Transverse colon (tissue), 4 donors: ENCODE results near the gene TM4SF4. TPM values are rescaled to one million over a fixed set of nuclear protein-coding genes. Genes with fewer than 3 reads are reported as not detected.

ENCODE experiments used
- DNase-seq: peaks from one replicate; pipeline ENCODE4 v3.0.0-alpha.2; 2019
- H3K27ac ChIP-seq, 4 donors: fragments of 200-600 bp; sonication (generic); 2 replicates each; pipeline ENCODE4 v1.5.1; 2016 to 2018; ENCODE audit warnings: inconsistent platforms in 4 of 4
- H3K27me3 ChIP-seq: fragments of 200-600 bp; sonication (generic); 2 replicates; pipeline ENCODE4 v1.5.1; 2017; ENCODE audit warnings: inconsistent platforms
- H3K36me3 ChIP-seq, 4 donors: fragments of 200-600 bp; sonication (generic); 2 replicates each; pipeline ENCODE4 v1.5.1; 2017 to 2019; ENCODE audit warnings: inconsistent platforms in 4 of 4
- H3K4me1 ChIP-seq, 4 donors: fragments of 200-600 bp; sonication (generic); 2 replicates each; pipeline ENCODE4 v1.5.1; 2017 to 2020; ENCODE audit warnings: inconsistent platforms in 4 of 4
- H3K4me3 ChIP-seq, 4 donors: fragments of 200-600 bp; sonication (generic); 1 replicate in 1 of 4; 2 replicates in 3 of 4; pipeline versions ENCODE4 v1.5.1 to v1.6.1; 2017 to 2019; ENCODE audit warnings: inconsistent platforms in 4 of 4
- H3K9me3 ChIP-seq, 2 donors: fragments of 200-600 bp; sonication (generic); 2 replicates each; pipeline ENCODE4 v1.5.1; 2017 to 2019; ENCODE audit warnings: inconsistent platforms in 2 of 2
- CTCF ChIP-seq, 5 experiments: fragments of 200-600 bp in 3 of 5; fragments of 450-650 bp in 2 of 5; sonication (generic) in 3 of 5; IDR thresholded peaks; 1 replicate in 2 of 5; 2 replicates in 3 of 5; pipeline ENCODE4 v1.5.1; 2016 to 2017; ENCODE audit warnings: antibody characterized with exemption in 5 of 5, inconsistent platforms in 3 of 5, mild to moderate bottlenecking in 2 of 5, moderate library complexity in 1 of 5
- EP300 ChIP-seq: sonication (generic); formaldehyde crosslinking; IDR thresholded peaks from one replicate; pipeline ENCODE4 v1.6.1; 2017; ENCODE audit warnings: antibody characterized with exemption, low read depth
- POLR2A ChIP-seq: fragments of 450-650 bp; IDR thresholded peaks from one replicate; pipeline ENCODE4 v1.6.1; 2016; ENCODE audit warnings: antibody characterized with exemption, mild to moderate bottlenecking, moderate library complexity
- POLR2AphosphoS5 ChIP-seq, 3 donors: sonication (generic); formaldehyde crosslinking; IDR thresholded peaks; one replicate each; pipeline ENCODE4 v1.6.1; 2016; ENCODE audit warnings: antibody characterized with exemption in 3 of 3
- WGBS, 2 donors: methylation state at CpG; one replicate each; pipeline ENCODE4 v1.1.5; 2018; ENCODE audit warnings: low coverage in 1 of 2; 5-methylcytosine and 5-hydroxymethylcytosine counted together
- in situ Hi-C, 4 donors: fragments of 200-750 bp; cut with MboI; loops; one replicate each; pipeline versions ENCODE4 v1.15.0 to v1.15.1; 2017; ENCODE audit warnings: low sequenced_read_pairs in 3 of 4, low pct_ligation_motif_present in 1 of 4, low pct_unique_long_range_greater_than_20kb in 1 of 4
- intact Hi-C: fragments of 100-400 bp; cut with DNase I; formaldehyde crosslinking; loops from one replicate; pipeline ENCODE4 v1.15.1; 2023; ENCODE audit warnings: low total_unique reads
- total RNA-seq, 4 donors: library from RNA; depleted of rRNA; stranded (reverse); fragments of >200 nt; gene quantifications; one replicate each; pipeline ENCODE4 v1.1.0, GENCODE V29; 2016

TM4SF4 gene
- total RNA-seq, 4 donors from 2014 or later = 0.95 to 3.1 TPM; not detected in 2

- H3K4me3 ChIP-seq = no peak overlapping the region
- no peaks in the 10 kb centered on the region for H3K36me3 ChIP-seq
- intact Hi-C loops = no loop called here
- H3K27me3 ChIP-seq = no peaks in the 10 kb centered on the region
- 64 to 68% methylated on average over 1 of the region's 1 CpG for WGBS, 2 donors
- DNase-seq = no peak
- no peak for TF ChIP-seq POLR2AphosphoS5 (IDR thresholded peaks at IDR 0.05)
- no peak for TF ChIP-seq EP300
- no peak for TF ChIP-seq POLR2A
- no peak for TF ChIP-seq CTCF (IDR thresholded peaks at IDR 0.05)
- H3K27ac ChIP-seq = no peak overlapping the region
- no peaks in the 10 kb centered on the region for H3K4me1 ChIP-seq
- in situ Hi-C loops = no loop called here
- no peaks in the 10 kb centered on the region for H3K9me3 ChIP-seq
Measured at GRCh38 chr3:149430216-149430615, 44.3 kb upstream of the TM4SF4 start.

- no peak for TF ChIP-seq CTCF (IDR thresholded peaks at IDR 0.05)
- TF ChIP-seq EP300 = no peak
- TF ChIP-seq POLR2AphosphoS5 (IDR thresholded peaks at IDR 0.05) = no peak
- no peak for TF ChIP-seq POLR2A
- in situ Hi-C loops (no loop called here), intact Hi-C loops (no loop called here)
- WGBS, 2 donors = 76 to 81% methylated on average over 2 of the region's 2 CpGs
- Histone ChIP-seq H3K27me3 (no peaks in the 10 kb centered on the region), H3K9me3 (no peaks in the 10 kb centered on the region), H3K27ac (no peak overlapping the region), H3K4me1 (peaks cover 0 to 6% (median 0%) of the 10 kb centered on the region in 4 donors), H3K36me3 (no peaks in the 10 kb centered on the region), H3K4me3 (no peak overlapping the region)
- no peak for DNase-seq
Measured at GRCh38 chr3:149432149-149432548, 42.3 kb upstream of the TM4SF4 start.

- no peak overlapping the region for H3K27ac ChIP-seq
- H3K36me3 ChIP-seq = no peaks in the 10 kb centered on the region
- intact Hi-C loops = no loop called here
- WGBS, 2 donors = 87 to 100% methylated on average over 1 to 6 of the region's 6 CpGs
- peaks cover 0 to 14% (median 0%) of the 10 kb centered on the region in 4 donors for H3K4me1 ChIP-seq
- no peaks in the 10 kb centered on the region for H3K9me3 ChIP-seq
- H3K27me3 ChIP-seq = no peaks in the 10 kb centered on the region
- no peak for DNase-seq
- H3K4me3 ChIP-seq = no peak overlapping the region
- in situ Hi-C loops = no loop called here
- TF ChIP-seq POLR2A = no peak
- no peak for TF ChIP-seq POLR2AphosphoS5 (IDR thresholded peaks at IDR 0.05)
- no peak for TF ChIP-seq EP300
- TF ChIP-seq CTCF (IDR thresholded peaks at IDR 0.05) = no peak
Measured at GRCh38 chr3:149435996-149436885, 38.3 kb upstream of the TM4SF4 start.

DNA sequence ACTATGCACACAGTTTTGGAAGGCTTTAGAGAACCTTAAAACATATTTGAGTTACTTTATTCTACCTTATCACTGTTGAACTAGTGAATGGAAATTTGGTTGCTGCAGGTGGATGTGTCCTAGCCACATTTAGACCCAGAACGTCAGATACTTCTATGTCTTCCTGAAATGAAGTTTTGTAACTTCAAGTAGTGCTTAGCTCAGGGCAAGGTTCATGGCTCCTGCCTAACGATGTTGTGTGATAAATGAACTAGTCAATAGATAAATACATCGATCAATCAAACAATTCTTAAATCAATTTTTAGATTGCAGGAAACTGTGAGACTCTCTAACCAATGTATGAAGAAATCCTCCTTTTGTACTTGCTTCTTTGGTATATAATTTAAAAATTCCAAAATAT, 37.2 kb upstream of the TM4SF4 start:
- intact Hi-C loops (no loop called here), in situ Hi-C loops (no loop called here)
- Histone ChIP-seq H3K9me3 (no peaks in the 10 kb centered on the region), H3K27ac (peak overlapping the region in 2 of 4 donors; percentile 45 to 57), H3K4me1 (peaks cover 0 to 14% (median 0%) of the 10 kb centered on the region in 4 donors), H3K27me3 (no peaks in the 10 kb centered on the region), H3K4me3 (no peak overlapping the region), H3K36me3 (no peaks in the 10 kb centered on the region)
- WGBS, 2 donors = 75 to 79% methylated on average over 2 to 3 of the region's 3 CpGs
- no peak for TF ChIP-seq EP300
- no peak for TF ChIP-seq POLR2AphosphoS5 (IDR thresholded peaks at IDR 0.05)
- no peak for TF ChIP-seq CTCF (IDR thresholded peaks at IDR 0.05)
- TF ChIP-seq POLR2A = no peak
- DNase-seq = no peak
